NK-92 treated with Interleukin-12 subunit alpha and Interleukin-12 subunit beta, amount 100 ng/mL, for 24 hours (cell line): ENCODE results near the gene IL12B.
"Not testable (repeated sequence)": the region's sequence is repeated elsewhere in the genome, so short reads cannot be mapped to it uniquely, and the experiment has no call there.

ENCODE experiments used
- DNase-seq: peaks from one replicate; lab custom pipeline; 2025; lab: John Stamatoyannopoulos, UW

Gene IL12B

DNA sequence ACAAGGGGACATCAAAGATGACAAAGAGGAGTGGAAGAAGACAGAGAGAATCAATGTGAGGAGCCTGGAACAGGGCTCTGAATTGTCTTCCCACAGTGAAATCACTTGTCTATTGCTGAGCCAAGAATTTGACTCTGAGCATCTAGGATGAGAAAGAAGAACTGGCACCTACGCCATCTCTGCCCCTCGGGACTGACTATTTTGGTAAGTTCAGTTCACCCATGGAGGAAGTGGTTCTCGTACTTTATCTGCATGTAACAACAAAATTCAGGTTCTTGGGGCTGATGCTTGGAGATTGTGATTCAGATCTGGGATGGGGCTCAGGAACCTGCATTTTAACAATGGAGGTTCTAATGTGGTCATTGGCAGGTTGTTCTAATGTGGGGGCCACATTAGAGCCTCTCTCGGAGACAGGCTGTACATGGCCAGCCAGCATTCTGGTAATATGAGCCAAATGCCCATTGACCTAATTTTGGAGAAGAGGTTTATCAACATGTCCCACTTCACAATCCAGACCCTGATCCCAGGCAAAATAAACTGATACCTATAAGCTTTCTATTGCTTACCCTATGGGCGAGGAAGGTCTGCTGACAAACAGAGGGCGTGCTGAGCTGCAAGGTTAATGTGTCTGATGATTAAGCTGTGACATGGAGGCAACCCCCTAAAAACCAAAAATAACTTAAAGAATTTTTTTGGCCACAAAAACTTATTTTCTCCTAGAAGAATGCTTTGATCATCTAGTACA lies 2.7 kb upstream of the IL12B start:
- DNase-seq: no peak

- DNase-seq: no peak
These were observed 1.0 kb upstream of the IL12B start for GRCh38 chr5:159331093-159331973.

DNA sequence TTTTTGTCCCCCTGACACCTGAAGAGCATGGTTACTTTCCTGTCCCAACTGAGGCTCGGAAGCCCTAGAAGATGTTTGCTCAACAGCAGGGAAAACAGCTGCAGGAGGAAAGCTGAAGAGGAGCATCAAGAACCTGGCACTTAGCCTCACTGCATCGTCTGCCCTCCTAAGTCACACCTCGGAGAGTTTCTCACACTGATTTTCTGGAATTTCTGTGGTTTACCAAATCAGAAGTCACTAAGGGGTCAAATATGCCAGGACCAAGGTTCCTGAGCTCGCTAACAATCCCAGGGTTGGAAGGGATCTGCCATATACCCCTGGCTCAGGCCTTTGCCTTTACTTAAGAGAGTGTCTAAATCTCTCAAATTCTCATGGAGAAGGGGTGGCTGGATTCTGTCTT lies 5.3 kb downstream of the IL12B start:
- DNase-seq: no peak

DNA sequence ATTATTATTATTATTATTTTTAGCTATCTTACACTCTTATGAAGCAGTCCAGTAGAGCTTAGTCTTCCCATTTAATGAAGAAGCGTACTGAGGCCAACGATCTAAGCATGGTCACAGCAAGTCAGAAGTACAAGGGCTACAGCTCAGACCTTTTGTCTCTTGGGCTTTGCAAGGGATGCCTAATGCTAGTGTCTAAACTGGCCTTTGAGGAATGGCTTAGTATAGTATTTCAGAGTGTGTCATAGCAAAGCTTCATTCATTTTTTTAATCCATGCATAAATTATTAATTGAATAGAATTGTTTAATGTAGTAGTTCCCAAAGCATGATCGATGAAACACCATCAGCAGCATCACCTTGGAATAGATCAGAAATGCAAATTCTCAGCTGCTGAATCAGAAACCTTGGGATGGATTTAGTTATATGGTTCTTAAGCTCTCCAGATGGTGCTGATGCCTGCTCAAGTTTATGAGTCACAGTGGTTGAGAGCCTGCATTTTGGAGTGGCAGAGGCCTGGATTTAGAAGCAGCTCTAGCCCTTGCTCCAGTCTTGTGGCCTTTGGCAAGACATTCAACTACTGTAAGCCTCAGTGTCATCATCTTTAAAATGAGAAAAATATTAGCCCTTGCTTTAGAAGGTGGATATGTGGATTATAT lies 6.1 kb downstream of the IL12B start:
- no peak for DNase-seq

- DNase-seq: no peak
These were observed 8.1 kb downstream of the IL12B start for GRCh38 chr5:159322180-159322579.

DNA sequence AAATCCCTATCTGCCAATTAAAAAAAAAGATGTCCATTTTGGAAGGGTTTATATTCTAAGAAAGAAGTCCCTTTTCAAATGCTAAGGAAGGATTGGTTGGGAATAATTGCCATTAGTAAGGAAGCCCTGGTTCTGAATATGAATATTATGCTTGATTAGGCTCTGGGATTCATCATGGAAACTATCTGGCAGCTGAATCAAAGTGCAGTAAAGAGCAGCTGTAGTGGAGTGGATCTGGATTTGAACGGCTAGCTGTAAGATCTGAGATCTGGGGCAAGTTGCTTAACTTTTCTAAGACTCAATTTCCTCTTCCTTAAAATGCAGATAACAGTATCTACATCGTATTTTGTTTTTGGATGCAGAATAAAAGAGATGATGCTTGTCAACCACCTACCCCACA lies 10.5 kb downstream of the IL12B start:
- DNase-seq: no peak

GRCh38 chr5:159319363-159319762 lies 10.9 kb downstream of the IL12B start:
- no peak for DNase-seq

GRCh38 chr5:159318448-159318847 lies 11.8 kb downstream of the IL12B start:
- no peak for DNase-seq

- no peak for DNase-seq
These were observed 12.4 kb downstream of the IL12B start for GRCh38 chr5:159317849-159318248.

- DNase-seq: no peak
These were observed 13.5 kb downstream of the IL12B start for GRCh38 chr5:159316519-159317383.

GRCh38 chr5:159313197-159313596 lies 17.1 kb downstream of the IL12B start:
- no peak for DNase-seq

GRCh38 chr5:159311063-159311462 lies 19.2 kb downstream of the IL12B start:
- no peak for DNase-seq

DNA sequence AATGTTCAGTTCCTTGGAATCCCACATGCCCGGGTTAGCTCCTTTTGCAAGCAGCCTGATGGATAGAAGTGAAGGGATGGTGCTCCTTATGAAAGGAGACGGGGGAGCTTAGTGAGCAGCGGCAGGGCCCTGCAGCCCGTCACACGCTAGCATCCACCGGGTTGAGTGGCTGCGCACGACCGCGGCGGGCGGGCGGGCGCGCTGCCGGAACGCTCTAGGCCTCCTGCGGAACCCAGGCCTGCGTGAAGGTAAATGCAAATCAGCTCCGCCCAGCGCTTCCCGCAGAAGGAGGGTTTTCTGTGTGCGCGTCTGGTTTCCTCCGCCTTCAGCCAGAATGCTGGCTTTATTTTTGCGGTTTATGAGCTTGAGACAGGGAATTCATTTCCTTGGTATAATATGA lies 19.8 kb downstream of the IL12B start:
- no peak for DNase-seq

GRCh38 chr5:159309689-159310433 lies 20.4 kb downstream of the IL12B start:
- DNase-seq: no peak

- DNase-seq: no peak
These were observed 25.2 kb downstream of the IL12B start for GRCh38 chr5:159304961-159305595.

GRCh38 chr5:159303286-159303685 lies 27.0 kb downstream of the IL12B start:
- no peak for DNase-seq

DNA sequence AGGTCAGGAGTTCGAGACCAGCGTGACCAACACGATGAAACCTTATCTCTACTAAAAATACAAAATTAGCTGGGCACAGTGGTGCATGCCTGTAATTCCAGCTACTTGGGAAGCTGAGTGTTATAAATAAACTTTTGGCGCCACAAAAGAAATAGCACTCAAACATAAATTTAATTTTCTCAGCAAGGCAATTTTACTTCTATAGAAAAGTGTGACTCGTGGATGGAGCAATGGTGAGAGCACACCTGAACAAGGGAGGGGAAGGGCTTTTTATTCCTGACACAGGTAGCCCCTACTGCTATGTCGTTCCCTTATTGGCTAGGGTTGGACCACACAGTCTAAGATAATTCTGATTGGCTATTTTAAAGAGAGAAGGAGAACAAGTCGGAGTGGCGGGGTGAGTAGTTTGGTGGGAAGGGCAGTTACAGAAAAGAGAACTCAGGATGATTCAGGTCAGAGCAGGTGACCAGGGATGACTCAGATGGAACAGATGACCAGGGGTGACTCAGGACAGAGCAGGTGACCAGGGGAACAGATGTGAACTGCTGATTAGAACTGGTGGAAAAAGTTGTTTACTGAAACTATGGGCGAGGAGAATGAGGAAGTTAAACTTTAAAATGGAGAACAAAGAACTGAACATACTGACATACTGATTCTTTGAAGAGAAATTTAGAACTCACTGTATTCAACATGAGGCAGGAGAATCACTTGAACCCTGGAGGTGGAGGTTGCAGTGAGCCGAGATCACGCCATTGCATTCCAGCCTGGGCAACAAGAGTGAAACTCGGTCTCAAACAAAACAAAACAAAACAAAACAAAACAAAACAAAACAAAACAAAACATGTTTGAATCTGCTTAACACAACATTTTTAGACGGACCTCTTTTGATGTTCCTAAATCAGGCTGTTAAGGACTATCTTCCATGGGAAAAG lies 28.1 kb downstream of the IL12B start:
- not testable (repeated sequence) for DNase-seq

DNA sequence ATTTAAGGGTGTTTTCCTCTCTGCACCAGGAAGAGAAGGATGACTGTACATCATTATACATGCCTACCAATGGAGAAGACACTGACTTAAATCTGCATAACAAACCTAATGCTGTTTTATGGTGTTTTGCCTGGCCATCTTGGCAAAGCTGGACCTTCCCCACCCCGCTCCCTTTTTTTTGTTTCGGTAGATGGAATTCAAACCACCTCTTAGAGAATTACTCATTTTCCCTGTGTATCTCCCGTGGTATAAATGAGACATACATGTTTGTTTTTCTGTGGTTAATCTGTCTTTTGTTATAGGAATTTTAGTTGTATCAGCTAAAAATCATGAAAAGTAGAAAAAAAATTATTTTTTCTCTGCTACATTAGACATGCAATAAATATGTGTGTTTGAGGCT lies 28.8 kb downstream of the IL12B start:
- DNase-seq: no peak

- not testable (repeated sequence) for DNase-seq
These were observed 33.0 kb downstream of the IL12B start for GRCh38 chr5:159297300-159297699.
